Measurements from ENCODE around the gene CDHR2.
"Not testable (repeated sequence)": the region's sequence is repeated elsewhere in the genome, so short reads cannot be mapped to it uniquely, and the experiment has no call there.

Gene CDHR2

DNA sequence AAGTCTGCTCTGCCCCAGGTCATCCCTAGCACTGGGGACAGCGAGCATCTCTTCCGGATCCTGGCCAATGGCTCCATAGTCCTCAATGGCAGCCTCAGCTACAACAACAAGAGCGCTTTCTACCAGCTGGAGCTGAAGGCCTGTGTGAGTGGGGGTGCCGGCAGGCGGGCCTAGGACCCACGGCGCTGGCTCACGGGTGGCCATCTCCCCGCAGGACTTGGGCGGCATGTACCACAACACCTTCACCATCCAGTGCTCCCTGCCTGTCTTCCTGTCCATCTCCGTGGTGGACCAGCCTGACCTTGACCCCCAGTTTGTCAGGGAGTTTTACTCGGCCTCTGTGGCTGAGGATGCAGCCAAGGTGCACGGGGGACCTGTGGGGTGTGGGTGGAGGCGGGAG, 25.9 kb downstream of the CDHR2 start:
- no peak for DNase-seq

DNA sequence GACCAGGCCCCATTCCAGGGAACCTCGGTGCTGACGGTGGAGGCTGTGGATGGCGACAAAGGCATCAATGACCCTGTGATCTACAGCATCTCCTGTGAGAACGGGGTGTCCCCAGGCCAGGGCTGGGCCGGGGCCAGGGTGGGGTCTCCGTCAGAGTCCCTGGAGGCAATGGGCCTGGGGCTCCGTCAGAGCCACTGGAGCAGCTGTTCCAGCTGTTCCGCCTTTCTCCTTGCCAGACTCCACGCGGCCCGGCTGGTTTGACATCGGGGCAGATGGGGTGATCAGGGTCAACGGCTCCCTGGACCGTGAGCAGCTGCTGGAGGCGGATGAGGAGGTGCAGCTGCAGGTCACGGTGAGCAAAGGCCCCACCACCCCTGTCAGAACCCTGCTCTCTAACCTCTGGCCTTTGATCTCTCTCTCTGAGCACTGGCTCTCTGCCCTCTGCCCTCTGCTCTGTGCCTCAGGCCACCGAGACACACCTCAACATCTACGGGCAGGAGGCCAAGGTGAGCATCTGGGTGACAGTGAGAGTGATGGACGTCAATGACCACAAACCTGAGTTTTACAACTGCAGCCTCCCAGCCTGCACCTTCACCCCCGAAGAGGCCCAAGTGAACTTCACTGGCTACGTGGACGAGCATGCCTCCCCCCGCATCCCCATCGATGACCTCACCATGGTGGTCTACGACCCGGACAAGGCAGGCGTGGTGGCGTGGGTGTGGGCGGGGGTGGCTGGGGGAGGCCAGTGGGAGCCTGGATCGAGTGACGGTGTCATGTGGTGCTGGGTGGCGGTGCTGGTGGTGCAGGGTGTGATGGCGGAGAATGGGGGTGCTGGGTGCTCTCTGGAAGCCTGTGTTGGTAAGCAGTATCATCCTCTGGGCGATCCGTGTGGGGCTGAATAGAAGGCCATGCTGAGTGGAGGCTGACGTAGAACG, 26.6 kb downstream of the CDHR2 start:
- no peak for DNase-seq

DNA sequence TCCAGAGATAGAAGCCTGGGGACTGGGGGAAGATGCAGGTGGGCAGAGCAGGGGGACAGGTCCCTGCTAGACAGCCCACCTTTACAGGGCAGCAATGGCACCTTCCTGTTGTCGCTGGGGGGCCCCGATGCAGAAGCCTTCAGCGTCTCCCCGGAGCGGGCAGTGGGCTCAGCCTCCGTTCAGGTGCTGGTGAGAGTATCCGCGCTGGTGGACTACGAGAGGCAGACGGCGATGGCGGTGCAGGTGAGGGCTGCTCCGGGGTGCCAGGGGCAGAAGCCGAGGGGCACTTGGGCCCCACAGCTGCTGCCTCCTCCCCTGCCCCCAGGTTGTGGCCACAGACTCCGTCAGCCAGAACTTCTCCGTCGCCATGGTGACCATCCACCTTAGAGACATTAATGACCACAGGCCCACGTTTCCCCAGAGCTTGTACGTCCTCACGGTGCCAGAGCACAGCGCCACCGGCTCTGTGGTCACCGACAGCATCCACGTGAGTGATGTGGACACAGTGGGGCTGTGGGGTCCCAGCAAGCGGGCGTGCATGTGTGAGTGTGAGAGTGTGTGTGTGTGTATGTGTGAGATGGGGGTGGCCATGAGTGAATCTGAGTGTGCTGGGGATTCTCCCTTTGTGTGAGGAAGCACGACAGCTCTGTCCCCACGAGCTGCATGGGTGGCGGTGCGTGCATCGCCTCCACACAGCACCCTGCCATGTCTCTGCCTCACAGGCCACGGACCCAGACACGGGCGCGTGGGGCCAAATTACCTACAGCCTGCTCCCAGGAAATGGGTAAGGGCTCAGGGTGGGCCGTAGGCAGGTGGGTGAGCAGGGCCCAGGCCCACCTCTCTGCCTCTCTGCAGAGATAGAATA, 28.4 kb downstream of the CDHR2 start:
- DNase-seq: no peak

DNA sequence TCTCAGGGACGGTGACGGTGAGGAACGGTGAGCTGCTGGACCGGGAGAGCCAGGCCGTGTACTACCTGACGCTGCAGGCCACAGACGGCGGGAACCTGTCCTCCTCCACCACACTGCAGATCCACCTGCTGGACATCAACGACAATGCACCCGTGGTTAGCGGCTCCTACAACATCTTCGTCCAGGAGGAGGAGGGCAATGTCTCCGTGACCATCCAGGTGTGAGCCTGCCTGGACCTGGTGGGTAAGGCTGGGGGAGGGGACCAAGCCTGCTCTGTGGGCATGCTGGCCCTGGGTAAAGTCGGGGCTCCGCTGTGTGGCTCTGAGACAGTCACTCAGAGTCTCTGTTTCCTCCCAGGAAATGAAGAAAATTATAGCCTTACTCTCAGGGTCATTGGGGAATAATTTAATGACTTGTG, 29.3 kb downstream of the CDHR2 start:
- DNase-seq: peak; percentile 27

DNA sequence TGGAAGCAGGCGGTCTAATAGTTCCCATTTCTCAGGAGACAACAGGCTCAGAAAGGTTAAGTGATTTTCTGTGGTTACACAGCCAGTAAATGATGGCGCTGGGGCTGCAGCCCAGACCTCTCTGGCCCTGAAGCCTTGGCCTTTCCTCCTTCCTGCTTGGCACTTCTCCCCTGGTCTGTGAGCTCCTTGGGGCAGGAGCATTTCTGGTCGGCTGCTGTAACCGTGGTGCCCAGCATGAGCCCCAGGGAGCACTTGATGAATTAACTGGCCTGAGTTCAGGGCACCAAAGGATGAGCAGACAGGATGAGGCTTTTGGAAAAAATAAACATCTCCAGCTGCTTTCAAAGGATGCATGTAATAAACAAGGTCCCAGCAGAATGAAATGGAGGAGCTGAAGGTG, 30.2 kb downstream of the CDHR2 start:
- no peak for DNase-seq

DNA sequence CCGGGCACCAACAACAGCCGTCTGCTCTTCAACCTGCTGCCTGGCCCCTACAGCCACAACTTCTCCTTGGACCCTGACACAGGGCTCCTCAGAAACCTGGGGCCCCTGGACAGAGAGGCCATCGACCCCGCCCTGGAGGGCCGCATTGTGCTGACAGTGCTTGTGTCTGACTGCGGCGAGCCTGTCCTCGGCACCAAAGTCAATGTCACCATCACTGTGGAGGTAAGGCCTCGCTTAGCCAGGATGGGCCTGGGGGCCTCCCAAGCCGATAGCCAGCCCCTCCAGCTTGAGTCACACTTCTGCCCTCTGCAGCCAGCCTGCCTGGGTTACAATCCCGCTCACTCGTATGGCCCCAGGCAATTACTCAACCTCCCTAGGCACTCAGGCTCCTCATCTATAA, 32.2 kb downstream of the CDHR2 start:
- no peak for DNase-seq

DNA sequence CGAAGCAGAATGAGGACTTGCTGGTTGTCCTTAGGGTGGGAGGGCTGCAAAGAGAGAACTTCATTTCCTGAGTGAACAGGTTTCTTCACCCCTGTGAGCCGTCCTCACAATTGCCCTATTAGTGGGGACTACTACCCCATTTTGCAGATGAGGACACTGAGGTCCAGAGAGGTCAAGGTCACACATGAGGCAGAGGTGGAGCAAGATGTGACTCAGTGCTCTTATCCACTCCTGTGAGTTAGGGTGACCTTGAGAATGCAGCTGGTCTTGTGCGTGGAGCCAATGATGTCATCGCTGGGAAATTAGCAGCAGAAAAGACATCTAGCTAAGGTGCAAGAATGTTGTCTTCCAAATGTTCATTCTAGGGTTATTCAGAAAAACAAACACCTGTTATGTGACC, 33.9 kb downstream of the CDHR2 start:
- no peak for DNase-seq

DNA sequence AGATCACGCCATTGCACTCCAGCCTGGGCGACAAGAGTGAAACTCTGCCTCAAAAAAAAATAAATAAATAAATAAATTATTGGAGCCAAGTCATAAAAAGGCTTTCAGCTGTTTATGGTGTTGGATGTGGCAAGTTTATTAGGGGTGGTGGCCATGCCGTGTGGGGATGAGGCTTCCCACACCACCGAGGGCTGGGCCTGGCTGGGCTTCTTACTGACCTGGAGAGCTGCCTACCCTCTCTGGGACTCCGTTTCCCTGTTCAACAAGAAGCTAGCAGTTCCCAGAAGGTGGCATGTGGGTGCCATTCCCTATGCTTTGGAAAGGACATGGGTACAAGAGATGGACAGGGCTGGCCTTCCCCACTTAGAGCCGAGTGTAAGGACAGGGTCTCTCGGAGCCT, 38.3 kb downstream of the CDHR2 start:
- DNase-seq: no peak

DNA sequence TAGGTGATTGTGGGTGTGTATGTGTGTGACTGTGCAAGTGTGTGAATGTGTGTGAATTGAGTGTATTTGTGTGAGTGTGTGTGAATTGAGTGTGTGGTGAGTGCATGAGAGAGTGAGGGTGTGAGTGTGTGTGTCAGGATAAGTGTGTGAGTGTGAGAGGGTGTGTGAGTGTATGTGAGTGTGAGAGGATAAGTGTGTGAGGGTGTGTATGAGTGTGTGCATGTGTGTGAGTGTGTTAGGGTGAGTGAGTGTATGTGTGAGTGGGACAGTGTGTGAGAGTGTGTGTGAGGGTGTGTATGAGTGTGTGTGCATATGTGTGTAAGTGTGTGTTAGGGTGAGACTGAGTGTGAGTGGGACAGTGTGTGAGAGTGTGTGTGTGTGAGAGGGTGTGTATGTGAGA, 39.2 kb downstream of the CDHR2 start:
- no peak for DNase-seq

DNA sequence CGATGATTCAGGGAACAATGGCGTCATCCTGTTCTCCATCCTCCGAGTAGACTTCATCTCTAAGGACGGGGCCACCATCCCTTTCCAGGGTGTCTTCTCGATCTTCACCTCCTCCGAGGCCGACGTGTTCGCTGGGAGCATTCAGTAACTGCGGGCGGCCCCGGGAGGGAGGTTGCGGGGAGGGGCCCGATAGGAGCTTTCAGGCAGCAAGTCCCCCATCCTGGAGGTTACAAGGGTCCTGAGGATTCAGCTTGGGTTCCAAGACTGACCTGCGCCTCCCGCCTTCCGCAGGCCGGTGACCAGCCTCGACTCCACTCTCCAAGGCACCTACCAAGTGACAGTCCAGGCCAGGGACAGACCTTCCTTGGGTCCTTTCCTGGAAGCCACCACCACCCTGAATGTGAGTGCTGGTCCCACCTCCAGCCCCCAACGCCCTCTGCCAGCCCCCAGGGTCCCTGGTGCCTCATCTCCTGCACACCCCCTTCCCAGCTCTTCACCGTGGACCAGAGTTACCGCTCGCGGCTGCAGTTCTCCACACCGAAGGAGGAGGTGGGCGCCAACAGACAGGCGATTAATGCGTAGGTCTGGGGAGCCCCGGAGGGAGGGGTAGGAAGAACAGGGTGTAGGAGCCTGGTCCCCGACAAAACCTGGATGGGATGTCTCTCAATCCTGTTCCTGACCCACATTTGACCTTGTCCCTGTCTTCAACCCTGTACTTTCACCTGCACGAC, 40.1 kb downstream of the CDHR2 start:
- no peak for DNase-seq

DNA sequence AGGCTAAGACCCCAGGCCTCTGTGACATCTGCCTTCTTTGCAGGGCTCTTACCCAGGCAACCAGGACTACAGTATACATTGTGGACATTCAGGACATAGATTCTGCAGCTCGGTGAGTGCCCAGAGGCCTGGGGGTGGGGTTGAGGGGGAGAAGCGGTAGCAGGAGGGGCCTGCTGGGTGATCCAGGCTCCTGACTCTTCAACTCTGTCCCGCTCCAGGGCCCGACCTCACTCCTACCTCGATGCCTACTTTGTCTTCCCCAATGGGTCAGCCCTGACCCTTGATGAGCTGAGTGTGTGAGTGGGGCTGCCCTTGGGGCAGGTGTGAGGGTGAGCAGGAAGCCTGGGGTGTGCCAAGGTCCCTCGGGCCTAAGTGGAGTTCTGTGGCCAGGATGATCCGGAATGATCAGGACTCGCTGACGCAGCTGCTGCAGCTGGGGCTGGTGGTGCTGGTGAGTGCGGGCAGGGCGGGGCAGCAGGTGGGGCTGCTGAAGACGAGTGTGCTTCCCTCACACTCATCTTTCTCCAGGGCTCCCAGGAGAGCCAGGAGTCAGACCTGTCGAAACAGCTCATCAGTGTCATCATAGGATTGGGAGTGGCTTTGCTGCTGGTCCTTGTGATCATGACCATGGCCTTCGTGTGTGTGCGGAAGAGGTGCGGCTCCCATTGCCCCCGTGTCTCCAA, 41.0 kb downstream of the CDHR2 start:
- no peak for DNase-seq

DNA sequence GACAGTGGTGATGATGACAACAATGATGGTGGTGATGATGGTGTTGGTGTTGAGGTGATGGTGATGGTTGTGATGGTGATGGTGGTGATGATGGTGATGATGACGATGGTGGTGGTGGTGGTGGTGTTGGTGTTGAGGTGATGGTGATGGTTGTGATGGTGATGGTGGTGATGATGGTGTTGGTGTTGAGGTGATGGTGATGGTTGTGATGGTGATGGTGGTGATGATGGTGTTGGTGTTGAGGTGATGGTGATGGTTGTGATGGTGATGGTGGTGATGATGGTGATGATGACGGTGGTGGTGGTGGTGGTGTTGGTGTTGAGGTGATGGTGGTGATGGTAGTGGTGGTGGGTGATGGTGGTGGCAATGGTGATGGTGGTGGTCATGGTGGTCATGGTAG, 42.5 kb downstream of the CDHR2 start:
- not testable (repeated sequence) for DNase-seq

DNA sequence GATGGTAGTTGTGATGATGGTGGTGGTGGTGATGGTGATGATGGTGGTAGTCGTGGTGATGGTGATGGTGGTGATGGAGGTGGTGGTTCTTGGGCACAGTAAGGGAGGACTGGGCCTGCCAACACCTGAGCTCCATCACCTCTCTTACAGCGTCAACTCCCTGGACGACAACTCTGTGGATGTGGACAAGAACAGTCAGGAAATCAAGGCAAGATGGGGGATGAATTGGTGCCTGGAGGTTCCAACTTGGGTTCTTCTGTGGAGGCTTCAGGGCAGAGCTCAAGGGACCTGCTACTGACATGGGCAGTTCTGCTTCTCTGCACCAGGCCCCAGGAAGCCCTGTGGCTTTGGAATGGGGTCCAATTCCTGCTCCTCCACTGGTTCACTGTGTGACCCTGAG, 43.4 kb downstream of the CDHR2 start:
- no peak for DNase-seq

DNA sequence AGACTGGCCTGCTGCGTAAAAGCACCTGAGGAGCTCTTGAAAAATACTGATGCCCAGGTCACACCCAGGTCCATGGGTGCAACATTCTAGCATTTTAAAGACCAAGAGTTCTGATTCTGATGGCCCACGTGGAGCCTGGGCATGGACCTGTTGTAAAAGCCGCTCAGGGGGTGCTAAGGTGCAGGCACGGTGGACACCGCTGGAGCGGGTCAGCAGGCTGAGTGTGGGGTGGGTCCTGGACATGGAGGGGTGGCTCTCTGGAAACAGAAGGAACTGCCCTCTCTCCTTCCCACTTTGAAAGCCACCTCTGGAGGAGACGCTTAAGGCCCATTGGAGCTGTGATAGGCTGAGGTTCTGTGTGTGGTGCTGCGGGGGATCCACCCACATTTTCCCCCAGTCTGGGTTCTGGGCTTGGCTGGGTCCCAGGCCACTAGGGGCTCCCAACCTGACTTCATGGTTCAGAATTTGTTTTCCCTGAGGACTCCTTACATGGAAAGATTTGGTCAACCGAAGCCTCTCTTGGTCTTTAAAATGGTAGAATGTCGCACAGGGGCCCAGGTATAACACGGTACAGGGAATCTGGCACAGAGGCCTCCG, 44.2 kb downstream of the CDHR2 start:
- DNase-seq: no peak

DNA sequence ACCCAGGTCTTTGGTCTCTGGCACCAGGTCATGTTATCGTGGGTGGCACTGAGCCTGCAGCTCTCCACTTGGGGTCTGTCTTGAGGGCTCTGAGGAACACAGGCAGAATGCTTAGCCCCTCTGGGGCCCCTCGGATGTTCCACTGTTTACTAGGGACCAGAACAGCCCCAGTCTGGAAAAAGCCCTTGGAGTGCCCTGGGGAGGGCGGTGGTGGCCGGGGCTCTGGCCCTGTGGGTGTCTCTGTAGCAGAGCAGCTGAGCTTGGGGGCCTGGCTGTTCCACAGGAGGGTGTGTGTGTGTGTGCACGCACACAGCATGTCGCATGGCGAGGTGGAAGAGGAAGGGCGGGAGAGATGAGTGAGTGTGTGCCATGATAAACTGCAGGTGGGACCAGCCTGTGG, 45.4 kb downstream of the CDHR2 start:
- DNase-seq: no peak

DNA sequence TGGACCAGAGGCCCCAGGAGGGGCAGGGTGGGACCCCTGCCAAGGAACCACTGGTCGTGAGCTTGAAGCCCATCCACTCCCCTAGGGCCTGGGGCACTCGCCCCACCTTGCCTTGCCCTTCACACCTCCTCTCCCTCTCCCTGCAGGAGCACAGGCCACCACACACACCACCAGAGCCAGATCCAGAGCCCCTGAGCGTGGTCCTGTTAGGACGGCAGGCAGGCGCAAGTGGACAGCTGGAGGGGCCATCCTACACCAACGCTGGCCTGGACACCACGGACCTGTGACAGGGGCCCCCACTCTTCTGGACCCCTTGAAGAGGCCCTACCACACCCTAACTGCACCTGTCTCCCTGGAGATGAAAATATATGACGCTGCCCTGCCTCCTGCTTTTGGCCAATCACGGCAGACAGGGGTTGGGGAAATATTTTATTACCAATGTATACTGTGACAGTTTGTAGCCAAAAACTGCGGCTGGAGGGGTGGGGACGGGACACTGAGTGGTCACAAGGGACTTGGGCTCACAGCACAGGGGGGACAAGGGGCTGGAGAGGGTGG, 46.3 kb downstream of the CDHR2 start:
- no peak for DNase-seq

DNA sequence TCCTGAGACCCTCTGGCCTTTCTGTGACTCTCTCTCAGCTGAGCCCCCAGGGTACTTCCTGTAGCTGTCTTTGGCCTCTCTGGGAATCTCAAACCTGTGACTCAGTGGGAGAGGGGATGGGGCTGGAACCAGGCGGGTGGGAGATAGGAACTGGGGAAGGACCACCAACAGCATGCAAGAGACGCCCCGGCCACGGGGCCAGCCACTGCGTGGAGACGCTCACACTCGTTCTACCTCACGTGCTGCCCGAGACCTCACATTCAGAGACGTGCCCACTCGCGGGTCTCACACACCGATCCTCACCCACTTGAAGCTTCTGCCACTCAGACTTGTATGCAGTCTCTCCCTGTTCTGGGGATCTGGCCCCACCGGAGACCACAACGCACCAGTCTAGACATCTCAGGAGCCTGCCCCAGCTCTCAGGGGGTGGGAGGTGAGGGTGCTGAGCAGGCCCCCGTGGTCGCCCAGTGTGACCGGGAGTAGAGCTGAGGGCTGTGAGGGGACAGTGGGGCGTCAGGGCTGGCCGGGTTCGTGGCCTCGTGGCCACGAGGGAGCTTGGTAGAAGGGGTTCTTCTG, 47.0 kb downstream of the CDHR2 start:
- no peak for DNase-seq

DNA sequence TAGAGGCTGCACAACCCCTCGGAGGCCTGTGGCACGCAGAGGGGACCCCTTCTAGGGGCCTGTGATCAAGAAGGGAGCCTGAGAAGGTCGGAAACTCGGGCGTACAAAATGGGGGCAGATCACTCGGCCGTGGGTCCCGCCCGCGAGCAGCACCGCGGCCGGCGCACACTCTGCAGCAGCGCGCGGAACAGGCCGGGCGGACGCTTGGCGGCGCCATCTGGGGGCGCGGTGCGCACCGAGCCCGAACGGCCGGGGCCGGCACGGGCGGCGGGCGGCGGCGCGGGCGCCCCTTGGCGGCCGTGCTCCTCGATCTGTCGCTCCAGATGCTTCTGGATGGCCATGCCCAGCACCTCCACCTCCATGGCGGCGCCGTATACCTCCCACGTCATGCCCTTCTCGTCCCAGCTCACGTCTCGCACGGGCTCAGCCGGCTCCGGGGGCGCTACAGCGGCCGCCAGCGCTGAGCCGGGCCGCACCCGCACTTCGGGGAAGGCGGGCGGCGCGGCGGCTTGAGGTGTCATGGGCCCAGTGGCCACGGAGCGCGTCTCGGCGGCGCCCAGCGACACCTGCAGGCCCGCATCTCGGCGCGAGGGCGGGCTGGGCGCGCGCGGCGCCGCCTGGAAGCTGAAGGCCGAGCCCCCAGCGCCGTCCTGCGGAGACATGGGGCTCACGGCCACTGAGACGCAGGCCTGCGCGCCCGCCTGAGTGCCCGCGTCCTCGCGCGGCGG, 47.7 kb downstream of the CDHR2 start:
- DNase-seq: peak; percentile 37

DNA sequence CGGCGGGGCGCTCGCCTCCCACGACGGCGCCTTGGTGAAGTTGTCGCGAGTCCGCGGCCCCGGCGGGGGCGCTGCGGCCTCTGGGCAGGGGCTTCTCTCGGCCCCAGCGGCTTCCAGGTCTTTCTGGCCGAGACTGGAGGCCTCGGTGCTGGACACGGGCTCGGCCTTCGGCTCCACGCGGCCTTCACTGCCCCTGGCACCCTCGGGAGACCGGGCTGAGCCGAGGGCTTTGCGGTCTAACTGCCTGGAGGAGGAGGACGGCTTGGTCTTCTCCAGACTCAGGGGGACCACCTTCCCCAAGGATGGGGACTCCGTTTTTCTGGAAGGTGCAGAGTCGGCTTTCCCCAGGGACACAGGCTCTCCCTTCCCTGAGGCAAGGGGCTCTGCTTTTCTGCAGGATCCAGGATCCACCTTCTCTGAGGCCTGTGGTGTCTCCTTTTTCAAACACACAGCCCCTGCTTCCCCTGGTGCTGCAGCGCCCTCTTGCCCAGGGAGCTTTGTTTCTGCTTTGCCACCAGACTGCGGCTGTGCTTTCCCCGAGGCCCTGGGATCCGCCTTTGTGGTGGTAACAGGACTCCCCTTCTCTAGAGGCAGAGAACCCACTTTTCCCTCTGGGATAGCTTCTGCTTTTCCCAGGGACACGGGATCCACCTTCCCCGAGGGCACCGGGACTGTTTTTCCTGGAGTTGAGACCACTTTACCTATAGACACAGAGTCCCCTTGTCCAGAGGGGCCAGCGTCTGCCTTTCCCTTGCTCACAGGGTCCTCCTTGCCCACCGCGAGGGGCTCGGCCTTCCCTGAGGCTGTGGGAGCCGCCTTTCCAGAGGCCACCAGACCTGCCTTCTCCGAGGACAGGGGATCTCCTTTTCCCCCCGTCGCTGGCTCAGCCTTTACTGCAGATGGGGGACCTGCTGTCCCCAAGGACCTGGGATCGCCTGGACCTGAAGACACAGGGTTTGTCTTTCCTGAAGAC, 48.6 kb downstream of the CDHR2 start:
- DNase-seq: no peak

Data from fibroblast of skin of right biceps (primary cell).